Stimulated activated naive CD8-positive, alpha-beta T cell treated with anti-CD3 and anti-CD28 coated beads, Interleukin-15, amount 100 ng/mL, for 72 hours (primary cell): Measurements from ENCODE around the gene EFNA2.

Source experiments
- ATAC-seq: fragments of 150-1000 bp; cut with Tn5 transposase; 2 replicates; pipeline ENCODE4 v1.10.0; 2021; ENCODE audit warnings: mild to moderate bottlenecking, moderate library complexity
- DNase-seq, 2 donors: peaks; one replicate each; pipeline ENCODE4 v3.0.0; 2021 to 2022
- H3K27ac Mint-ChIP-seq, 2 donors: one replicate each; pipeline ENCODE4 v1.8.0; 2022; ENCODE audit warnings: mild to moderate bottlenecking in 2 of 2, mixed read lengths in 2 of 2, moderate library complexity in 2 of 2
- H3K27me3 Mint-ChIP-seq: one replicate; pipeline ENCODE4 v1.8.0; 2022; ENCODE audit warnings: mixed read lengths
- H3K4me1 Mint-ChIP-seq: one replicate; pipeline ENCODE4 v1.8.0; 2022; ENCODE audit warnings: mild to moderate bottlenecking, mixed read lengths
- H3K4me3 Mint-ChIP-seq, 2 donors: one replicate each; pipeline ENCODE4 v1.8.0; 2022; ENCODE audit warnings: mild to moderate bottlenecking in 2 of 2, mixed read lengths in 2 of 2, moderate library complexity in 1 of 2
- H3K9me3 Mint-ChIP-seq, 2 donors: one replicate each; pipeline ENCODE4 v1.8.0; 2022; ENCODE audit warnings: mixed read lengths in 2 of 2

EFNA2 gene

DNA sequence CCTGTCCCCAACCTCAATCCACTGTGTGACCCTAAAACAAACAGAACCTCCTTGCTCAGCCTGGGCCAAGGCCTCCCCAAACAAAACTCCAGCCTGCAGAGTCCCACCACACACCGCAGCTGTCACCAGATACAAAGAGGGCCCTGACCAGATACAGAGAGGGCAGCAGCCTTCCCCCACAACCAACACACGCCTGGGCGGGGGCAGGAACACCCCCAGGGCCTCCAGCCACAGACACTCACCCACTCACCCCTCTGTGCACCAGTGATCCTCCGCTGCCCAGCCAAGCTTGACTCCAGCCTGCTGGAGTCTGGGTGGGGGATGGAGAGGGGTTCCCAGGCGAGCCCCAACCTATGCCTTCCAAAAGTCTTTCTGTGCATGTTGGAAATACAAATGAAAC, 22.5 kb upstream of the EFNA2 start:
- H3K9me3 Mint-ChIP-seq, result no peaks in the 10 kb centered on the region
- H3K4me1 Mint-ChIP-seq, result peaks cover 82% of the 10 kb centered on the region
- H3K27me3 Mint-ChIP-seq, result no peaks in the 10 kb centered on the region
- H3K4me3 Mint-ChIP-seq, result peak overlapping the region; percentile 85
- ATAC-seq, result no peak
- peak overlapping the region in 1 of 2 donors; percentile 65 for H3K27ac Mint-ChIP-seq
- DNase-seq, result no peak

DNA sequence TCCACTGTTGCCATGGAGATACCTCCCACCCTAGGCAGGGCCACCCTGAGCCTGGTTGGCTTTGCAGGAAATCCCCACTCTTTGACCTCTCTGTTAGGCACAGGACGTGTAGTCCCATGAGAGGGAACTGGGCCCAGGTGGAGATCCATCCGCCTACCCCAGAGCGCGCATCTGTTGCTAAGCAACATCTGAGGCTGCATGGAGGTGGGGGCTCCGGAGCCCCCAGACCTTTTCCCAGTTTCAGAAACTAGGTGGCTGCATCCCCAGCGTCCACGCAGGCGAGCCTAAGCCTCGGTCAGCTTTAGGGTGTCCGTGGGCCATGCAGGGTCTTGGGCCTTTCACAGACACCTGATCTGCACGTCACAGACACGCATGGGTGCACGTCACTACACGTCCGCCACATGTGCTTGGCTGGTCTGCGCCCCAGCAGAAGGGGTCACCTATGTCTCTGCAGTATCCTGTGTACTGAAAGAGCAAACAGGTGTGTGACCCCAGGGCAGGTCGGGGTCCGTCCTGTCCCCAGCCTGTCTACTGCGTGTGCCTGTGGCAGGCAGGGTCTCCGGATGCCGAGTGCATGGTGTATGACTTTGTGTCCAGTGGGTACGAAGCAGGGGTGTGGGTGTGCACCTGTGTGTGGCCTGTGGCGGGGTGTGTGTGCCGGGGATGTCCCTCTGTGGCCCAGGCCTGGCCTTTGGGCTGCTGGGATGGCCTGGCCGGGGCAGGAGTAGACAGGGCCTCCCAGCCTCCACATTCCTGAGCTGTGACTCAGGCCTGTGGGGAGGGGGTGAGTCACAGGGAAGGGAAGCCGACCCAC, 20.7 kb upstream of the EFNA2 start:
- H3K4me1 Mint-ChIP-seq, result peaks cover 77% of the 10 kb centered on the region
- no peak for ATAC-seq
- peak overlapping the region; percentile 51 to 75 for H3K4me3 Mint-ChIP-seq

DNA sequence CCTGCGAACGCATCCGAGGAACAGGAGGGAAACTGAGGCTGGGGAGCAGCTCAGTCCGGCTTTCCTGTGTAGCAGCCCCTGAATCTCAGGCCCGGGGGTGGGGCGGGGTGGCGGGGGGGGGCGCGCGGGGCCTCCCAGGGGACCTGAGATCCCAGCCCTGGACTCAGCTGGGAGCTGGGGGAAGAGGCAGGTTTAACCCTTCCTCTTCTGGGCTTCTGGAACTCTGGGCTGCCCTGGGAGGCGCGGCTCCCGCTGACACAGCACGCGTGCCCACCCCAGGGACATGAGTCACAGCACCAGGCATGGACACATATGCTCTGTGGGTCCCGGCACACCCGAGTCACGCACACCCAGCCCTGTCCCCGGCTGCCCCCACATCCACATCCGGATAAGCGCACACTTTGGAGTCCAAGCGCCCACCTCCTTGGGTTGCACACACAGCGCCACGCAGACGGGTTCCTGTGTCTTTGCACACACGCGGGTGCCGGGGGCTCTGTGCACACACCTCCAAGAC, 20.0 kb upstream of the EFNA2 start:
- peak overlapping the region; percentile 51 to 81 for H3K4me3 Mint-ChIP-seq
- no peaks in the 10 kb centered on the region for H3K9me3 Mint-ChIP-seq
- H3K4me1 Mint-ChIP-seq, result peaks cover 83% of the 10 kb centered on the region
- H3K27ac Mint-ChIP-seq, result no peak overlapping the region
- ATAC-seq (peak; percentile 3), DNase-seq (peak; percentile 61 to 63)
- H3K27me3 Mint-ChIP-seq, result no peaks in the 10 kb centered on the region

More for the DNA sequence above, 20.7 kb upstream of the EFNA2 start:
- Mint-ChIP-seq H3K27me3 (no peaks in the 10 kb centered on the region), H3K27ac (peak overlapping the region in 1 of 2 donors; percentile 90), H3K9me3 (no peaks in the 10 kb centered on the region)
- DNase-seq, result no peak

DNA sequence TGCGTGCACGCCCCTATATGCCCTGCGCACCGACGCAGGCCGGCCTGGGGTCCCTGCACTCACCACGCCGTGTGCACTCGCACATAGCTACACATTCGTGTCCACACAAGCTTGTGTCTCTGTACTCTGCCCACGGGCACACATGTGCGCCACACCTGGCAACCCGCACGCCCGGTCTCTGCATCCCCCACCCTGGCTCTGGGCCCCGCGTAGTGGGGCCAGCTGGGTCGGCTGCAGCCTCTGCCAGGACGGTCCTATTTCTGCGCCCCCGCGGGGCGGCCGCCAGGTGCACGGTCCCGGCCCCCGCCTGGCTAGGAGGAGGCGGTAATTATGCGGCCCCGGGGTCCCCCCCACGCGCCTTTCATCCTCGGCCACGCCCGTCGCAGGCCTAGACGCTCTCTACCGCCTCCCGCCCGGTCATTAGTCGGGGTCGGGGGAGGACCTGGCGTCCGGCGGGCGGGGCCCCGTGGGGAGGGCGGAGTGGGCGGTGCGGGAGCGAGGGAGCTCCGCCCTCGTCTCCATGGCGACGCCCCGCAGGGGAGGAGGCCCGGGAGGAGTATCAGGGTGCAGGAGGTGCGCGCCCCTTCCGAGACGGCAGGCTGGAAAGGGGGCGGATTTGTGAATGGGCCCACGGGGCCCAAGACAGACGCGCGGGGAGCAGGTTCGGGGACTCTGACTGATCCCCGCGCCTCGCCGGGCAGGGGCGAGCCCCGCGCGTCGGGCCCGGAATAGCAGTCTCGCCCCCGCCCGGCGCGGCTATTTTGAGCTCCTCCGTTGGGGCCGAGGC, 19.4 kb upstream of the EFNA2 start:
- H3K4me3 Mint-ChIP-seq, result peak overlapping the region; percentile 79 to 81
- no peaks in the 10 kb centered on the region for H3K9me3 Mint-ChIP-seq
- no peaks in the 10 kb centered on the region for H3K27me3 Mint-ChIP-seq
- peak; percentile 53 for ATAC-seq
- H3K27ac Mint-ChIP-seq, result peak overlapping the region in 1 of 2 donors; percentile 63
- DNase-seq, result peak; percentile 90 to 94
- H3K4me1 Mint-ChIP-seq, result peaks cover 88% of the 10 kb centered on the region

DNA sequence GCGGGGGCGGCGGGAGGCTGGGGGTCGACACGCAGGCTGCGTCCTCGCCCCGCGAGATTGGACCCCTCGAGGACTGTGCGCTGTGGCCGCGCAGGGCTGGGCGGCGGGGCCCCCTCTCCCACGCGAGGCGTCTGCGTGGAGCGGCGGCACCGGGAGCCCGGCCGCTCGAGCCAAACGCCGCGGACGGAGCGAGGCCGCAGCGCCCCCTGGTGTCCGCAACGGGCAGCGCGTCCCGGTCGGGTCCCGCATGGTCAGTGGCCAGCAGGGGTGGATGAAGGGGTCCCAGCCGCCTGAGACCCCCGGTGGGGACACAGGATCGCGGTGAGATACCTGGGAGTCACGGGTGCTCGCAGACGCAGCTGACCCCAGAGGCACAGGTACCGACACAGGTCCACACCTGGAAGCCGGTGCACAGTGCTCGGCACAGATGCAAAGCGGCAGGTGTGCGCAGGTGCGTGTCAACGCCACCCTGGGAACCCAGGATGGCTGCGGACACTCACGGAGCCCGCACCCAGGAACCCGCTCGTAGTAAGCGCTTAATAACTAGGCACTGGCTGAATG, 18.7 kb upstream of the EFNA2 start:
- Mint-ChIP-seq H3K4me1 (peaks cover 88% of the 10 kb centered on the region), H3K27me3 (no peaks in the 10 kb centered on the region), H3K9me3 (no peaks in the 10 kb centered on the region), H3K4me3 (peak overlapping the region; percentile 79 to 81), H3K27ac (peak overlapping the region in 1 of 2 donors; percentile 46)
- ATAC-seq, result peak; percentile 1
- peak in 1 of 2 donors; percentile 73 for DNase-seq

DNA sequence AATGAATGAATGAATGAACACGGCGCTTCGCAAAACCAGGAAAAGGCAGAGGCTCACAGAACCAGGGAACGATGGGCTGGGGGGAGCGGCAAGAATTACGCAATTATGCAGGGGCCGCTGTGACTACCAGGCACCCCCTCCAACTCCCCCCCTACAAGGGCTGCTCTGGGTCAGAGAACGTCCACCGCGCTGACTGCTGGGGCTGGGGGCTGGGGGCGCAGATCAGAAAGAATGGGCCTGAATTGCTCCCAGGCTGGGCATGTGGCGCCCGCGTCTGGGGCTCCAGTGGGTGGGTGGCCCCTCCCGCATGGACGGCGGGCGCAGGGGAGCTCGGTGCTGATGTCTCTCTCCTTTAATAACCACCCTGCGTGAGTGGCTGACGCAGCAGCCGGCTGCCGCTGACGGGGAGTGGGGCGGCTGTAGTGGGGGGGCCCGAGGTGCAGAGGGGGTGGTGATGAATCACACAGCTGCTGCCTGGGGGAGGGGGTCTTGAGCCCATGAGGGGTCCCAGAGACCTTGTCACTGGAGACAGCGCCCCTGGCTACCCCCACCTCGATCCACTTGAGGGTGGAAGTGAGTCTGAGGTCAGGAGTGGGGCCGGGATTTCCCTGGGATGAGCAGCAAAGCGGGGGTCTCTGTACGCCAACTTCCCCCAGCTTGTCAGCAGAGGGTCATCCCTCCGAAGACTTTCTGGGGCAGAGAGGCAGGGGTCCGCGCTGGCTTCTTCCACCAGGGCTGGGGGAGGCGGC, 18.0 kb upstream of the EFNA2 start:
- peaks cover 88% of the 10 kb centered on the region for H3K4me1 Mint-ChIP-seq
- no peak overlapping the region for H3K27ac Mint-ChIP-seq

DNA sequence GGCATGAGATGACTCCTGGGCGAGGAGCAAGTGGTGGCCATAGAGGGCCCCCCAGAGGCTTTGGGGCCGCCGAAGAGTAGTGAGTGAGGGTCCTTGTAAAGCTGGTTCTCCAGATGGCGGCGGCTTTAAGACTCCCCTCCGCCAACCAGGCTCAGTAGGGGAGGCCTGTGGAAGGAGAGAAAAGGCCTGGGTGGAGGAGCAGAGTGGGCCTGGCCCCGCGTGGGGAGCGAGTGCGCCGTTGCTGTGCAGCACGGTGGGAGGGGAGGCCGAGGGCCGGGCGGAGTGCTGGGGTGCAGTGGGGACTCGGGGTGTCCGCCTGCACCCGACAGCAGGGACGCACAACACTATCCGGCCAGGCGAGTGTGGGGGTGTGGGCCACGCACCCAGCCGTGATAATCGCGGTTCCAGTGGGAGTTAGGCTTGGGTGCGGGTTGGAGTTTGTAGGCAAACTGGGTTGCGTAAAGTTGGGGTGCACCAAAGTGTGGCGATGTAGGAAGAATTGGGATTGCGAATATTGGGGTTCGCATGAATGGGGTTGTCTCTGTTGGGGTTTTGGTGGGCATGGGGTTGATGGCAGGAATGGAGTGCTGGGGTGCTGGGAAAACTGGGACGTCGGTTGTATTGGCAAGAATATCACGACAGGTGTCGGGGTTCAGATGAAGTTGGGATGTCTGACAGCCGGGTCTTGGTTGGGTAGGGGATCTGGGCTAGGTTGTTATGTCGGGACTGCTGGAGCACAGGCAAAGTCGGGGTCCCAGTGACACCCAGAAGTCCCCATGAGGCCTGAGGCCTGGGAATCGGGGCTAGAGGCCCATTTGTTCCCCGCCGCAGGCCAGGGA, 17.2 kb upstream of the EFNA2 start:
- peak overlapping the region; percentile 55 to 99 for H3K27ac Mint-ChIP-seq
- DNase-seq, result no peak
- peak overlapping the region; percentile 79 to 88 for H3K4me3 Mint-ChIP-seq
- no peak for ATAC-seq
- H3K27me3 Mint-ChIP-seq, result no peaks in the 10 kb centered on the region
- no peaks in the 10 kb centered on the region for H3K9me3 Mint-ChIP-seq
- H3K4me1 Mint-ChIP-seq, result peaks cover 88% of the 10 kb centered on the region

More for the DNA sequence above, 18.0 kb upstream of the EFNA2 start:
- ATAC-seq (no peak), DNase-seq (no peak)
- H3K9me3 Mint-ChIP-seq, result no peaks in the 10 kb centered on the region
- no peaks in the 10 kb centered on the region for H3K27me3 Mint-ChIP-seq
- H3K4me3 Mint-ChIP-seq, result peak overlapping the region; percentile 79 to 81

DNA sequence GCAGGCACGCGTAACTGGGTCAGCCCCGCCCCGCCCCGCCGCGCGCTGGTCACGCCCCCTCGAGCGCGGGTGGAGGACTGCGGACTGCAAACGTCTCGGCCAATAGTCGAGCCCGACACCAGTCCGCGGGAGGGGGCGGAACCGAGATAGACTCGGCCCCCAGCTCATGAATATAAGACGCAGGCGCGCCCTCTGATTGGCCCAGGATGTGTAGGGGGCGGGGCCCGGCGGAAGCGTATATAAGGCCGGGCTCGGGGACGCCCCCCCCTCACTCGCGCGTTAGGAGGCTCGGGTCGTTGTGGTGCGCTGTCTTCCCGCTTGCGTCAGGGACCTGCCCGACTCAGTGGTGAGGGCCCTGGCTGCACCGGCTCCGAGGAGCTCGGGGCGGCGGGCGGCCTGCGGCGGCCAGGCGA, 16.6 kb upstream of the EFNA2 start, which contains the start of gene CIRBP:
Gene CIRBP (plus strand): TSS at position 268 of the 413 bp plus-strand sequence. CDS start 1,602 bp downstream, outside the sequence.
- Mint-ChIP-seq H3K4me1 (peaks cover 88% of the 10 kb centered on the region), H3K4me3 (peak within 1 kb of the TSS; percentile 95 to 99), H3K27ac (peak within 1 kb of the TSS; percentile 97 to 99), H3K9me3 (no peaks in the 10 kb centered on the region), H3K27me3 (no peaks in the 10 kb centered on the region)
- DNase-seq, result peak; percentile 99
- ATAC-seq, result peak; percentile 82

DNA sequence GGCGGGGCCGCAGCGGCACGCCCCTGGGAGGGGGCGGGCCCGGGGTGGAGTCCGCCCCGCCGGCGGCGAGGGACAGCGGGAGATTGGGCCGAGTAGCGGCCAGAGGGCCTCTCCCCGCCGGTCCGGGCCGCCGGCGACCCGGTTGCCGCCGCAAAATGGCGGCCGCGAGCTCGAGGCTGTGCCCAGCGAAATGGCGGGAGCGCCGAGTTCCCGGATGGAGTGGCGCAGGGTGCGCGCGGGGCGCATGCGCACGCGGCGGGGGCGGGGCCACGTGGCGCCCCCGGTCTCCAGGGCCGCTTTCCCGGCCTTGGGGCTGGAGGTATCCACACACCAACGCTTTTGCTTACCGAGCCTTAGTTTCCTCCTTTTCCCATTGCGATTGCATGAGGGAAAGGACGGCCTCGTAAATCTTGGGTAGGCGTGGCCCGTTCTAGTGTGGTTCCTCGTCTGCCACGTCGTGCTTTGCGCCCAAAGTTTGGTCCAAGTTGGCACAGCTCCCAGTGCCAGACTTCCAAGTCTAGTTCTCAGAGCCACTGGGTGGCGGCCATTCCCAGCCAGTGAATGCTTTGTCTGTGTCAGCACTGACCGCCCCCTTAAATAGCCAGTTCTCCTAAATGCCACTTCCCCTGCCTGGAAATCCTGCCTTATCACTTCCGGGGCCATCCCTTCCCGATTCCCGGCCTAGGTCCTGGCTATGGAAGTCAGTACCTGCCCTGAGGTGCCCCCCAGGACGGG, 16.0 kb upstream of the EFNA2 start:
- H3K9me3 Mint-ChIP-seq, result no peaks in the 10 kb centered on the region
- peak overlapping the region; percentile 88 to 99 for H3K27ac Mint-ChIP-seq
- ATAC-seq, result peak; percentile 51
- peak overlapping the region; percentile 95 to 99 for H3K4me3 Mint-ChIP-seq
- peak; percentile 85 to 86 for DNase-seq
- peaks cover 88% of the 10 kb centered on the region for H3K4me1 Mint-ChIP-seq
- no peaks in the 10 kb centered on the region for H3K27me3 Mint-ChIP-seq

DNA sequence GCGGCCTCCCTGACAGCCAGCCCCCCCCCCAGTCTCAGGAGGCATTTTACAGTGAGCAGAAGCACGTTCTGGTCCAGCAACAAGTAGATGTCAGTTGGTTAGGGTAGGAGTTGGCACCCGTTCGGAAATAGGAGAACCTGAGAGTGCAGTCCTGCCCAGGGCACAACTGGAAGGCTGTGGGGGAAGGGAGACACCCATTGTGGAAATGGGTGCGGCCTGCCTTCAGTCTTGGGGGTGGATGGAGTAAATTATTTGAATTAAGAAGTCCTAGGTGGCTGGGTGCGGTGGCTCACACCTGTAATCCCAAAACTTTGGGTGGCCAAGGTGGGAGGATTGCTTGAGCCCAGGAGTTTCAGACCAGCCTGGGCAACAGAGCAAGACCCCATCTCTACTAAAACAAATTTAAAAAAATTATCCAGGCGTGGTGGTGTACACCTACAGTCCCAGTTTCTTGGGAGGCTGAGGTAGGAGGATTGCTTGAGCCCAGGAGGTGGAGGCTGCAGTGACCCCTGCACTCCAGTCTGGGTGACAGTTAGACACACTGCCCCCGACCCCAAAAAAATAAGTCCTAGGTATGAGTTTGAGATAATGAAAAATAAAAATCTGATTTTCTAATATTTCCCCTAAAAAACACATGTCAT, 15.3 kb upstream of the EFNA2 start:
- peak overlapping the region; percentile 88 to 99 for H3K27ac Mint-ChIP-seq
- no peak for DNase-seq

DNA sequence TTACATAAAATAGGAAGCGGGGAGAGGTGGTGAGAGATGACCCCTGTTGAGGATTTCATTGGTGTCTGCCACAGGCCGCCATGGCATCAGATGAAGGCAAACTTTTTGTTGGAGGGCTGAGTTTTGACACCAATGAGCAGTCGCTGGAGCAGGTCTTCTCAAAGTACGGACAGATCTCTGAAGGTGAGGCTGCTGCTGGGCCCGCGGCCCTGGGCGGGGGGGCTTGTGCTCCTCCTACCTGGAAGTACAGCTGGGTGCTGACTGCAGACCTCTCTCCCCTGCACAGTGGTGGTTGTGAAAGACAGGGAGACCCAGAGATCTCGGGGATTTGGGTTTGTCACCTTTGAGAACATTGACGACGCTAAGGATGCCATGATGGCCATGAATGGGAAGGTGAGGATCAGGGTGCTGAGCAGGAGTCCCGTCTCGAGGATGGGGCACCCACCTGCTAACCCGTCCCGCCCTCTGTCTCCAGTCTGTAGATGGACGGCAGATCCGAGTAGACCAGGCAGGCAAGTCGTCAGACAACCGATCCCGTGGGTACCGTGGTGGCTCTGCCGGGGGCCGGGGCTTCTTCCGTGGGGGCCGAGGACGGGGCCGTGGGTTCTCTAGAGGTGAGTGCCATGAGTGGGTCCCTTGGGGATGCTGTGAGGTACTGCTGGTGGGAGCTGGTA, 14.7 kb upstream of the EFNA2 start:
- Mint-ChIP-seq H3K9me3 (no peaks in the 10 kb centered on the region), H3K4me1 (peaks cover 83% of the 10 kb centered on the region), H3K27me3 (no peaks in the 10 kb centered on the region), H3K4me3 (peak overlapping the region; percentile 95 to 99), H3K27ac (peak overlapping the region; percentile 88 to 99)
- DNase-seq (no peak), ATAC-seq (no peak)

More for the DNA sequence above, 15.3 kb upstream of the EFNA2 start:
- Mint-ChIP-seq H3K9me3 (no peaks in the 10 kb centered on the region), H3K4me3 (peak overlapping the region; percentile 95 to 99), H3K27me3 (no peaks in the 10 kb centered on the region), H3K4me1 (peaks cover 88% of the 10 kb centered on the region)
- no peak for ATAC-seq

DNA sequence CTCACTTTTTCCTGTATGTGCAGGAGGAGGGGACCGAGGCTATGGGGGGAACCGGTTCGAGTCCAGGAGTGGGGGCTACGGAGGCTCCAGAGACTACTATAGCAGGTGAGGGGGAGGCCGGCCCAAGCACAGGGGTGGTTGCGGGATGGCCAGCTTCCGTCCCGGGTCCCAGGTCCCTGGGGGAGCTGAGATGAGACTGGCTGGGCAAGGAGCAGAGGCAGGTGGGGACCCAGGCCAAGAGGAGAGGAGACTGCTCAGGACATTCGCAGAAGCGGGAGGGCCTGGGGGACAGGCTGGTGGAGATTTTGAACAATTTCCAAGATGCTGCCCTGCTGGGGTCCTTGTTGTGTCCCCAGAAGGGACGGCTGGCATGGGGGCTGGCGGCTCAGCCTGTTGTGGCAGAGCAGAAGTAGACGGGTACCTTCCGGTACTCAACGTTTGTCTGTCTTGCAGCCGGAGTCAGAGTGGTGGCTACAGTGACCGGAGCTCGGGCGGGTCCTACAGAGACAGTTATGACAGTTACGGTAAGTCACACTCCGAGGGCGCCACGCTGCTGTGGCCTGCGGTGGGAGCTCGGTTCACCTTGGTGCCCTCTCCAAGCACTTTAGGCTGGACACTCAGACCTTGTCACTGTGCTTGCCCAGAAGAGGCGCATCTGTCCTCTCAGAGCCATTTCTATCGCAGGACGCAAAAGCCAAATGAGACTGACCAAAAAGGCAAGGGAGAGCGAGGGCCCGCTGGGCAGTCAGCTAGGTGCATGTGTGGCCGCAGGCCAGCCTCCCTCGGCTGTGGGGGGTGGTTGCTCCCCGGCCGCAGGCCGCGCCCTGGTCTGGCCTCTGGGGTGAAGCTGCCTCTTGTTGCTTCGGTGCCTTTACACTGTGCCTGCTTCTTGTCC, 13.9 kb upstream of the EFNA2 start:
- ATAC-seq (no peak), DNase-seq (no peak)
- H3K4me3 Mint-ChIP-seq, result peak overlapping the region; percentile 95 to 99
- H3K4me1 Mint-ChIP-seq, result peaks cover 85% of the 10 kb centered on the region
- H3K9me3 Mint-ChIP-seq, result no peaks in the 10 kb centered on the region
- peak overlapping the region; percentile 46 to 99 for H3K27ac Mint-ChIP-seq
- no peaks in the 10 kb centered on the region for H3K27me3 Mint-ChIP-seq
